IMR-90 (cell line): ENCODE data around the gene STUM. TPM values are rescaled to one million over a fixed set of nuclear protein-coding genes. Genes with fewer than 3 reads are reported as not detected.

Source experiments
- ATAC-seq: fragments of 200-7000 bp; cut with Tn5 transposase; 2 replicates; pipeline ENCODE4 v1.9.1; 2020; ENCODE audit warnings: low read depth, mild to moderate bottlenecking, moderate library complexity
- BruUV-seq: library from RNA; stranded (reverse); fragments of 400-500 nt; replicated peaks from 2 replicates; lab custom pipeline; 2021; lab: Mats Ljungman, UMichigan
- CTCF ChIA-PET: fragments of 300-600 bp; formaldehyde crosslinking; extraction: SDS; loops from one replicate; lab custom pipeline; 2021; ENCODE audit warnings: antibody characterized with exemption; lab: Yijun Ruan, JAX
- POLR2A ChIA-PET: fragments of 300-600 bp; sonication (Branson Sonifier 250); formaldehyde crosslinking; loops from one replicate; lab custom pipeline; 2022; ENCODE audit warnings: antibody characterized with exemption; ENCODE audit not compliant: unreplicated experiment; lab: Charles Lee
- DNase-seq: peaks from one replicate; pipeline ENCODE4 v3.0.0; 2013
- H2AFZ ChIP-seq: replicated peaks from 2 replicates; pipeline ENCODE3; 2013; ENCODE audit warnings: low read length, mild to moderate bottlenecking; ENCODE audit not compliant: poor library complexity
- H2AK5ac ChIP-seq: 2 replicates; pipeline ENCODE4 v1.6.1; 2013; ENCODE audit warnings: low read depth, low read length, inconsistent platforms
- H2AK9ac ChIP-seq: replicated peaks from 2 replicates; pipeline ENCODE3; 2013; ENCODE audit warnings: mild to moderate bottlenecking, low read depth, low read length, moderate library complexity; ENCODE audit not compliant: poor library complexity
- H2BK120ac ChIP-seq: 2 replicates; pipeline ENCODE4 v1.6.1; 2013; ENCODE audit warnings: low read depth, low read length, inconsistent platforms
- H2BK15ac ChIP-seq: 3 replicates; pipeline ENCODE4 v1.6.1; 2013; ENCODE audit warnings: low read depth, low read length, inconsistent platforms
- H2BK20ac ChIP-seq: 2 replicates; pipeline ENCODE4 v1.6.1; 2013; ENCODE audit warnings: low read depth, mild to moderate bottlenecking, inconsistent platforms, low read length, moderate library complexity
- H2BK5ac ChIP-seq: 2 replicates; pipeline ENCODE4 v1.6.1; 2013; ENCODE audit warnings: mild to moderate bottlenecking, low read depth, low read length, inconsistent platforms; ENCODE audit not compliant: poor library complexity, severe bottlenecking
- H3K14ac ChIP-seq: replicated peaks from 2 replicates; pipeline ENCODE4 v1.6.1; 2013; ENCODE audit warnings: low read depth, low read length, inconsistent platforms
- H3K18ac ChIP-seq: 2 replicates; pipeline ENCODE4 v1.6.1; 2013; ENCODE audit warnings: low read depth, low read length, control low read depth
- H3K23ac ChIP-seq: 2 replicates; pipeline ENCODE4 v1.6.1; 2013; ENCODE audit warnings: low read depth, low read length, inconsistent platforms
- H3K27ac ChIP-seq: 2 replicates; pipeline ENCODE4 v1.5.1; 2013; ENCODE audit warnings: mild to moderate bottlenecking, control low read depth, low read length; ENCODE audit not compliant: insufficient read depth
- H3K27me3 ChIP-seq: 2 replicates; pipeline ENCODE4 v1.6.1; 2013; ENCODE audit warnings: low read length; ENCODE audit not compliant: control insufficient read depth, insufficient read depth
- H3K36me3 ChIP-seq: 2 replicates; pipeline ENCODE4 v1.6.1; 2013; ENCODE audit warnings: low read length, mixed read lengths; ENCODE audit not compliant: control insufficient read depth, insufficient read depth
- H3K4ac ChIP-seq: 2 replicates; pipeline ENCODE4 v1.6.1; 2013; ENCODE audit warnings: low read depth, low read length, inconsistent platforms
- H3K4me1 ChIP-seq: 2 replicates; pipeline ENCODE4 v1.6.1; 2013; ENCODE audit warnings: low read length, mixed read lengths; ENCODE audit not compliant: control insufficient read depth, insufficient read depth
- H3K4me2 ChIP-seq: 2 replicates; pipeline ENCODE4 v1.6.1; 2013; ENCODE audit warnings: low read depth, mild to moderate bottlenecking, control low read depth, low read length, moderate library complexity
- H3K4me3 ChIP-seq: 2 replicates; pipeline ENCODE4 v1.5.1; 2013; ENCODE audit warnings: low read depth, mild to moderate bottlenecking, control low read depth, low read length, moderate library complexity; ENCODE audit not compliant: insufficient read depth
- H3K56ac ChIP-seq: 2 replicates; pipeline ENCODE4 v1.6.1; 2013; ENCODE audit warnings: low read length, inconsistent platforms; ENCODE audit not compliant: insufficient read depth; ENCODE audit errors: extremely low read depth
- H3K79me1 ChIP-seq, 2 experiments: 2 replicates each; pipeline ENCODE4 v1.6.1; 2013; ENCODE audit warnings: low read length in 2 of 2, inconsistent platforms in 1 of 2, low read depth in 1 of 2
- H3K9ac ChIP-seq: 2 replicates; pipeline ENCODE4 v1.6.1; 2013; ENCODE audit warnings: low read depth, low read length, control low read depth
- H3K9me1 ChIP-seq: 2 replicates; pipeline ENCODE4 v1.6.1; 2013; ENCODE audit warnings: low read length, inconsistent platforms; ENCODE audit not compliant: insufficient read depth
- H3K9me3 ChIP-seq: 2 replicates; pipeline ENCODE4 v1.6.1; 2013; ENCODE audit warnings: low read length; ENCODE audit not compliant: control insufficient read depth, insufficient read depth
- H4K20me1 ChIP-seq: 2 replicates; pipeline ENCODE4 v1.6.1; 2013; ENCODE audit warnings: low read length, inconsistent platforms; ENCODE audit not compliant: insufficient read depth
- H4K5ac ChIP-seq: 2 replicates; pipeline ENCODE4 v1.6.1; 2013; ENCODE audit warnings: mild to moderate bottlenecking, low read depth, low read length, control low read depth
- H4K8ac ChIP-seq, 2 experiments: 2 replicates each; pipeline ENCODE4 v1.6.1; 2013; ENCODE audit warnings: low read depth in 2 of 2, low read length in 2 of 2, control low read depth in 1 of 2, inconsistent platforms in 1 of 2
- H4K91ac ChIP-seq: 2 replicates; pipeline ENCODE4 v1.6.1; 2013; ENCODE audit warnings: low read depth, low read length, inconsistent platforms; ENCODE audit not compliant: insufficient read depth
- BHLHE40 ChIP-seq: fragments of 150-350 bp; IDR thresholded peaks from 2 replicates; pipeline ENCODE4 v1.6.1; 2016; ENCODE audit warnings: mild to moderate bottlenecking, low read depth, low read length
- CEBPB ChIP-seq: IDR thresholded peaks from 2 replicates; pipeline ENCODE4 v1.6.1; 2012; ENCODE audit warnings: low read depth, low read length, improper control_type of control experiment
- CHD1 ChIP-seq: IDR thresholded peaks from 2 replicates; pipeline ENCODE4 v1.6.1; 2012; ENCODE audit warnings: low read depth, low read length, improper control_type of control experiment
- CTCF ChIP-seq: conservative IDR thresholded peaks from 2 replicates; pipeline ENCODE4 v1.5.1; 2012; ENCODE audit warnings: mild to moderate bottlenecking, low read depth, low read length, improper control_type of control experiment
- FOS ChIP-seq: fragments of 150-350 bp; IDR thresholded peaks from 2 replicates; pipeline ENCODE4 v1.6.1; 2016; ENCODE audit warnings: low read depth, low read length
- MAFK ChIP-seq: IDR thresholded peaks from 2 replicates; pipeline ENCODE4 v1.6.1; 2012; ENCODE audit warnings: low read depth, low read length, improper control_type of control experiment
- MAZ ChIP-seq: IDR thresholded peaks from 2 replicates; pipeline ENCODE4 v1.6.1; 2012; ENCODE audit warnings: low read depth, mild to moderate bottlenecking, low read length, improper control_type of control experiment, moderate library complexity, borderline replicate concordance
- MXI1 ChIP-seq: IDR thresholded peaks from 2 replicates; pipeline ENCODE4 v1.6.1; 2012; ENCODE audit warnings: low read depth, mild to moderate bottlenecking, low read length, moderate library complexity, borderline replicate concordance
- NFE2L2 ChIP-seq: fragments of 150-350 bp; IDR thresholded peaks from 2 replicates; pipeline ENCODE4 v1.6.1; 2016; ENCODE audit warnings: low read depth, mild to moderate bottlenecking, low read length
- POLR2A ChIP-seq: IDR thresholded peaks from 2 replicates; pipeline ENCODE4 v1.6.1; 2012; ENCODE audit warnings: mild to moderate bottlenecking, low read depth, low read length
- RAD21 ChIP-seq: IDR thresholded peaks from 2 replicates; pipeline ENCODE4 v1.6.1; 2012; ENCODE audit warnings: low read length, improper control_type of control experiment
- RCOR1 ChIP-seq: IDR thresholded peaks from 2 replicates; pipeline ENCODE4 v1.6.1; 2012; ENCODE audit warnings: mild to moderate bottlenecking, low read length, improper control_type of control experiment; ENCODE audit not compliant: insufficient replicate concordance
- RFX5 ChIP-seq: IDR thresholded peaks from 2 replicates; pipeline ENCODE4 v1.8.0; 2012; ENCODE audit warnings: low read depth, mild to moderate bottlenecking, low read length, moderate library complexity
- SMC3 ChIP-seq: fragments of 150-350 bp; IDR thresholded peaks from 2 replicates; pipeline ENCODE4 v1.6.1; 2016; ENCODE audit warnings: low read depth, mild to moderate bottlenecking, antibody characterized with exemption, low read length, moderate library complexity
- USF2 ChIP-seq: fragments of 150-350 bp; IDR thresholded peaks from 2 replicates; pipeline ENCODE4 v1.6.1; 2017; ENCODE audit warnings: mild to moderate bottlenecking, antibody characterized with exemption, low read length, low read depth
- WGBS, 2 experiments: methylation state at CpG; one replicate each; pipeline versions ENCODE4 v1.1.5 to v1.1.7; 2013; ENCODE audit warnings: missing lambda C conversion rate in 2 of 2; ENCODE audit not compliant: insufficient read length in 1 of 2; ENCODE audit errors: extremely low coverage in 2 of 2; 5-methylcytosine and 5-hydroxymethylcytosine counted together
- dilution Hi-C: fragments of 300-500 bp; cut with HindIII; formaldehyde crosslinking; loops from one replicate; pipeline ENCODE4 v1.14.3; 2018; ENCODE audit warnings: low sequenced_read_pairs; ENCODE audit not compliant: unreplicated experiment
- in situ Hi-C: fragments of 300-500 bp; cut with MboI; formaldehyde crosslinking; loops from 3 replicates; pipeline ENCODE4 v1.14.3; 2019; ENCODE audit warnings: low sequenced_read_pairs, inconsistent platforms, mixed read lengths
- intact Hi-C: fragments of 100-400 bp; cut with micrococcal nuclease; formaldehyde crosslinking; loops from 2 replicates; pipeline ENCODE4 v1.10.0; 2022
- polyA plus RNA-seq, 3 experiments: library from polyadenylated mRNA; depleted of rRNA; stranded (reverse); fragments of >200 nt; gene quantifications; 2 replicates each; pipeline ENCODE4 v1.2.3, GENCODE V29; 2012; ENCODE audit warnings: low replicate concordance in 1 of 3
- total RNA-seq: library from RNA; depleted of rRNA; stranded (reverse); fragments of >200 nt; gene quantifications from 2 replicates; pipeline ENCODE4 v1.2.3, GENCODE V29; 2012
- TF ChIP-seq, protein P1 (sequence below): fragments of 150-350 bp; IDR thresholded peaks from 2 replicates; pipeline ENCODE4 v1.6.1; 2016; ENCODE audit warnings: low read depth, mild to moderate bottlenecking, low read length, moderate library complexity, borderline replicate concordance

The STUM gene
- total and polyA plus RNA-seq, 2 of the 4 experiments (the other 2 are of a cell fraction): not detected

DNA sequence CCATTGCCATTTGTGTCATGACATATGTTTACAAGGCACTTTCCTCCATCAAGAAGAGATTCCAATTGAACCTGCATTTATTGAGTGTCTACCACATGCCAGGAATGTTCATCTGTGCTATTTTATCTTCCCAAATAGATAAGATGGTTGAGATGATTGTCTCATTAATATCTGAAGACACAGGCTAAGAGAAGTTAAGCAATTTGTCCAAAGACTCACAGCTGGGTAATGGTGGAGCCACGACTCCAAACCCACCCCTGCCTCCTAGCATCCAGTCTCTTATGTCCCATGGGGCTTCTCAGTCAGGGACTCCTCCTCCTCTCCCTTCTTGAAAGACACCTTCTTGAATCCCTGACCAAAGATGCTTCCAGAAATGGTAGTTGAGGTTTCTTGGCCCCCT, 68.1 kb downstream of the STUM start:
- Histone ChIP-seq H2AK9ac (no peak overlapping the region), H3K9me1 (no peaks in the 10 kb centered on the region), H3K9me3 (no peaks in the 10 kb centered on the region), H2BK5ac (no peak overlapping the region), H4K20me1 (no peaks in the 10 kb centered on the region), H2BK20ac (no peak overlapping the region), H3K79me1 (no peaks in the 10 kb centered on the region), H3K18ac (no peak overlapping the region), H3K4me1 (peaks cover 2% of the 10 kb centered on the region; the same call in 1 of the 2 replicates), H2AFZ (no peak overlapping the region), H4K8ac (no peak overlapping the region), H3K23ac (no peak overlapping the region), H2BK15ac (no peak overlapping the region), H3K4ac (no peak overlapping the region), H3K9ac (no peak overlapping the region), H3K4me3 (no peak overlapping the region), H4K5ac (no peak overlapping the region), H3K27ac (no peak overlapping the region), H3K4me2 (no peak overlapping the region), H4K91ac (no peak overlapping the region), H3K56ac (no peak overlapping the region), H3K36me3 (no peaks in the 10 kb centered on the region), H2BK120ac (no peak overlapping the region), H2AK5ac (no peak overlapping the region), H3K14ac (no peak overlapping the region), H3K27me3 (peaks cover 17% of the 10 kb centered on the region)
- intact Hi-C loops (no loop called here), dilution Hi-C loops (no loop called here), in situ Hi-C loops (no loop called here)
- TF ChIP-seq MAFK (no peak), CHD1 (no peak), MAZ (no peak), FOS (no peak), RAD21 (no peak), RFX5 (no peak), POLR2A (no peak), CTCF (no peak), BHLHE40 (no peak), CEBPB (no peak), MXI1 (no peak), NFE2L2 (no peak), USF2 (no peak), RCOR1 (no peak), SMC3 (no peak)
- TF ChIP-seq, protein P1, sequence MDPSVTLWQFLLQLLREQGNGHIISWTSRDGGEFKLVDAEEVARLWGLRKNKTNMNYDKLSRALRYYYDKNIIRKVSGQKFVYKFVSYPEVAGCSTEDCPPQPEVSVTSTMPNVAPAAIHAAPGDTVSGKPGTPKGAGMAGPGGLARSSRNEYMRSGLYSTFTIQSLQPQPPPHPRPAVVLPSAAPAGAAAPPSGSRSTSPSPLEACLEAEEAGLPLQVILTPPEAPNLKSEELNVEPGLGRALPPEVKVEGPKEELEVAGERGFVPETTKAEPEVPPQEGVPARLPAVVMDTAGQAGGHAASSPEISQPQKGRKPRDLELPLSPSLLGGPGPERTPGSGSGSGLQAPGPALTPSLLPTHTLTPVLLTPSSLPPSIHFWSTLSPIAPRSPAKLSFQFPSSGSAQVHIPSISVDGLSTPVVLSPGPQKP: no peak
- no TSS peak for BruUV-seq
- WGBS, 2 experiments: no CpG with 5 or more reads among the region's 1 CpG
- no peak for ATAC-seq
- ChIA-PET CTCF (no interaction called here), POLR2A (no interaction called here)
- no peak for DNase-seq
